NCI-H2196 treated with DMSO at 0.1 percent for 48 hours (cell line): ENCODE data around the gene DLGAP3.

Experiments
- DNase-seq: peaks from one replicate; lab custom pipeline; 2025; ENCODE audit not compliant: unreplicated experiment; lab: John Stamatoyannopoulos, UW

DLGAP3 gene

DNA sequence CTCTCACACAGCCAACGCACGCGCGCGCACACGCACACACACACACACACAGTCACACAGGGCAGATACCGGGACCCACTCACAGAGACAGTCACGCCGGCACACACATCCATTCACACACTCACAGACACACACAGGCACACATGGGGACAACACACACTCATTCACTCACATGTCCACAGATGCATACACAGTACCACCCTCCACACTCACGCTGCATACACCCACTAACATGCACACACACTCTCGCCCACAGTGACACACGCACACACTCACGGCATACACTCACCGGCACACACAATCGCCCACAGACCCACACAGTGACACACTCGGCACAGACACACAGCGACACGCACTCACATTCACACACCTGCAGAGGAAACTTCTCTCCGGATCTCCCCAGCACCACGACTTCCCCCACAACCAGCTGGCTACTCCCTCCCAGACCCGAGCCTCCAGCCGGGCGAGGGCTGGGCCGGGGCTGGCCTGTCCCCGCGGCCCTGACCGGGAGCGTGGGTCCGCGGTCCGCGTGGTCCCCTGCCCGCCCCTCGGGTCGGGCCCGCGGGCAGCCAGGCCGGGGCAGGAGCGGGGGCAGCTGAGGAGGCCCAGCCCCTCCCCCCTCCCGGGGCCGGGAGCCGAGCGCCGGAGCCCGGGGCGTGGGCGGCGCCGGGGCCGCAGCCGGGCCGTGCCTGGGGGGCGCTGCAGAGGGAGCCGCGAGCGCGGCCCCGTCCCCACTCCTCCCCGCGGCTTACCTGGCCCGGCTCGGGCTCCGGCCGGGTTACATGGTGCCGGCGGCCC lies 552 bp downstream of the DLGAP3 start:
- no peak for DNase-seq

DNA sequence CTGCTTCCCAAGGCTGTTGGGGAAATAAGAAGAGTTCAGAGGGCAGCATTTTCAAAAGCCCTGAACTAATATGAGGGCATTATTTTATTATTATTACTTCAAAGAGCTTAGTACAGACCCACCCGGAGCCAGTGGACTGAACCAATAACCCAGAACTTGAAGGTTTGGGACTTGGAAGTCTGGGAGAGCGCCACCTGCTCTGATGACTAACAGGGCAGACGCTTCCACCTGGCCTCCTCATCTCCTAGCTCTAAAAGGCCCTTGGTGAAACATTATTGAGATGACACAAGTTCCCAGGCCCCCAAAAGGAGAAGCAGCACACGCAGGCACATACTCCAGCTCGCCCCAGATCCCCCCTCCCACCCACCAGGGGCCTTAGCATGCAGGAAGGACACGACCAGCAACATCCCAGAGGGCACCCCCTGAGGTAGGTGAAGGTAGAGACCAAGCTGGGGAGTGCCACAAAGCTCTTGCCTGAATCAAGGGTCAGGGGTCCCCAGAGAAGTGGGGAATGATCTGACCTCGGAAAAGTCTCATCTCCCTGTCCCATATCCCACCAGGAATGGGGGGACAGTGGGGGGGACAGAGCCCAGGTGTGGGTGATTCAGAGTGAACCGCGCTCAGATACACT lies 1.3 kb downstream of the DLGAP3 start:
- no peak for DNase-seq

DNA sequence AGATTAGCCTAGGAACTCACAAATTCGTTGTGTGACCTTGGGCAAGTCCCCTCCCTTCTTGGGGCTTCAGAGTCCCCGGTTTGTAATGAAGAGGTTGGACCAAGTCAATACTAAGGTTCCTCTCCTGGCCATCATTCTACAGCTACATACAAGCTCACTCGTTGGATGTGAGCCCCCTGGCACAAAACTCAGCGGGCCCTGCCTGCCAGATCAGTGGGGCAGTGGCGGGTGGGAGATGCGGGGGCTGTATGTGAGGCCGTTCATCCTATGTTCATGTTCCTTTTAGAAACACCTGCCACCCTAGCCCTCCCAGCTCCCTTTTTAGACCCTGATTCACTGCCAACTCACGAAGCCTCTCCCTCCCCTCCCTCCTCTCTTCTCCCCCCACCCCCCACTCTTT lies 2.1 kb downstream of the DLGAP3 start:
- DNase-seq = no peak

DNA sequence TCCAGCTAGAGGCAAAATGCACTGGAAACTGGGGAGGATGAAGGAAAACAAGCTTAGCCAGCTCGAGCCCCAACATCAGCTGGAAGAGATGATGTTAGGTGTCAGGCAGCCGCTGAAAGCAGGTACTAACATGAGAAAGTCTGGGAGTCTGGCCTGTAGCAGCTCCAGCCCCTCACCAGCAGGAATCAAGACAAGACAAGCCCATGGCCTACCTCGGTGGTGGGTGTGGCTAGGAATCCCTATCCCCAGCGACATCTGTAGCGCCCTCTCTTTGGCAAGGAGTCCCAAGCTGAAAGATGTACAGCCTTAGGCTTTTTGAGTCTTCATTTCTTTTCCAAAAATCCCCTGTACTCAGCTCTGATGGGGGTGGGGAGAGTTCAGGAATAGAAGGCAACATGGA lies 2.6 kb downstream of the DLGAP3 start:
- no peak for DNase-seq

DNA sequence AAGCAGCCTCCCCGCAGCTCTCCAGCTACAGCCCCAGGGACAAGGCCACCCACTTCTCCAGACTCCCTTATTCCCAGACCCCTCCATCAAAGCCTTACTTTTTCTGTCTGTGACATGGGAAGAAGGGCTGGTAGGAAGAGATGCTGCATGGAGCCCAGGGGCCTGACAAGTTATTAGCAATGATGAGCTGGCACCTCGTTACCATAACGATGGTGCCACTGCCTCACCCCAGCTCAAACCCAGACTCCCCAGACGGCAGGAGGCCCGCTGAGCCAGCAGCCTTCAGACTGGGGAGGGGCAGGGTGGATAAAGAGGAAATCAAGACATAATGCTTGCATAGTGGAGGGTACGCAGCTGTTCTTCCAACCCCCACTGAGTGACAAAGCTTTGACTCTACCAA lies 3.3 kb downstream of the DLGAP3 start:
- DNase-seq = no peak

DNA sequence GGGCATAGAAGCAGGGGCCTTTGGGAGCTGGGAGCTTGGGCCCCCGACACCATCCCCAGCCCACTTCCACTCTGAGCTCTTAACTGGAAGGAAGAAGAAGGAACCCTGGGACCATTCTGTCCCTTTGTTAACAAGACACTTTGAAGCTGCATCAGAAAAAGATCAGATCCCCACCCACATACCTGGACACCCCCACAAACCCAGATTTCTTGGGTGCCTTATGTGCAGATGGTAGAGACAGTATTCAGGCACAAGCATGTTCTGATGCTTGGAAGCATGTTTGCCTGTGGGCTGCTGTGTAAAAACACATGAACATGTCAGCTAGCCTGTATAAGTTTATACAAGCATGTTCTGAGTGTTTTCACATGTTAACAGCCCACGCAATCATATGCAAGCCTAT lies 3.7 kb downstream of the DLGAP3 start:
- DNase-seq = no peak

DNA sequence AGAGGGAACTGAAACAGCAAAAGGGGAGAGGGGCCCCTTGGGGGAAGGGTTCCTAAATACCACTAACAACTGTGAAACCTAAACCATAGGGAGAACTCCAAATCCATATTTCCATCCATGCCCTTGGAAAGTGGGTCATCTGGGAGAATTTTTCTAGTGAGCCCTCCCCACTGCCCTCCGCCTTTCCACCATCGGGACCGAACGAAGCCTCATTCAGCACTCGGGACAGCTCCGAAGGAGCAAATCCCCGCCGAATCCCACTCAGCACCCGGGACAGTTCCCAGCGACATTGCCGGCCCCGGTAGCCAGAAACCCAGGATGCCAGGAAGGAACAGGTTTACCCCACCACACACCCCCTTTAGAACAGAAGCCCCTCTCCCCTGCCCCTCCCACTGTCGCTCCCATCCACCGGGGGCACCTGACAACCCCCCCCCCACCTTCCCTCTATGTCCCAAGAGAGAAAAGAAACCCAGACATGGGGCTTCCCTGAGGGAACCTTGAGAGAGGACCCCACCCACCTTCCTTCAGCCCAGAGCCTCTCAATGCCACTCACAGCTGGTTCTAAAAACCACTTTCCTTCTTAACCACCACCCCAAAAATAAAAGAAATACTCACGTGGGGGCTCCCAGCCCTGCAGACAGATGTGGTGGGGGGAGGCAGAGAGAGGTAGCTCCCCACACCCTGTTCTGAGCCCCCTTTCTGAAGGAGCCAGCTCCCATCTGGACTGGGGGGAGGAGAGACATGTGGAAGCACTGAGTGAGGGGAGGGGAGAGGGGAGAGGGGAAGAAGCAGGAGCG lies 4.5 kb downstream of the DLGAP3 start:
- DNase-seq = no peak

DNA sequence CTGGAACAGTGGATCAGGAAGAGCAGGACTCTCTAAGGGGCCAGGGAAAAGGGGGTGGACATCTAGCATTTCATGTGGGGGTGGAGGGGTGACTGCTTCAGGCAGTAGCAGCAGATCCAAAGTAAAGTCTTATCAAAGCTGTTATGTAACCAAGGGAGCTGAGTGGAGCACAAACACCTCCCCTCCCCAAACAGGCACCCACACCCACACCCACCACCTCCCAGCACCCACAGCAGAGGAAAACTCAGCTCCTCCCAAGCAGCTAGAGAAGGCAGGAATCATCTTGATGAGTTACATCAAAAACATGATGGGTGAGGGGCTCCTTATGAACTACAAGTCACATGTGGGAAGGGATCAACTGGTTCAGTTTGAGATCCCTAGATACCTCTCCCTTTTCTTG lies 6.0 kb downstream of the DLGAP3 start:
- no peak for DNase-seq

DNA sequence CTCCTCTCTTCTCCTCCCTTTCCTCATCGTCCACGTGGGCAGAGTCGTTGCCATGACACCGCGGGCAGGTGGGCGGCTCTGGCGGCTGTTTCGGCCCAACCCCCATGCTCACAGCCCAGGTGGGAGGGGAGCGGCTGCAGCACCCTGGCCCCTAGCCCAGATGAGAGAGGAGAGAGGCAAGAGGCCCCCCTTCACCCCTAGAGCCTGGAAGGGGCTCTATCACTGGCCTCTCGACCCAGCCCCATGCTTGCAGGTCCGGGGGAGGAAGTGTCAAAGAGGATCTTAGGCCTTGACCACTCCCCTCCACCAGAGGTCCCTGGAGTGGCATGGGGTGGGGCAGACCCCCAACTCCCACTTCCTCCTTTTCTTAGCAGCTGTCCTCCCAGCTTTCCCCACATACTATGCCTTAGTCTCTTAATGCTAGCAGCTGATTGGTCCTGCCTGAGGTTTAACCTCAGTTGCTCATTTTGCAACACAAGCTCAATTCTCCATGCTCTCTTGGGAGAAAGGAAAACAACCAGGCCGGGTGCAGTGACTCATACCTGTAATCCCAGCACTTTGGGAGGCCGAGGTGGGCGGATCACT lies 10.4 kb downstream of the DLGAP3 start:
- no peak for DNase-seq

DNA sequence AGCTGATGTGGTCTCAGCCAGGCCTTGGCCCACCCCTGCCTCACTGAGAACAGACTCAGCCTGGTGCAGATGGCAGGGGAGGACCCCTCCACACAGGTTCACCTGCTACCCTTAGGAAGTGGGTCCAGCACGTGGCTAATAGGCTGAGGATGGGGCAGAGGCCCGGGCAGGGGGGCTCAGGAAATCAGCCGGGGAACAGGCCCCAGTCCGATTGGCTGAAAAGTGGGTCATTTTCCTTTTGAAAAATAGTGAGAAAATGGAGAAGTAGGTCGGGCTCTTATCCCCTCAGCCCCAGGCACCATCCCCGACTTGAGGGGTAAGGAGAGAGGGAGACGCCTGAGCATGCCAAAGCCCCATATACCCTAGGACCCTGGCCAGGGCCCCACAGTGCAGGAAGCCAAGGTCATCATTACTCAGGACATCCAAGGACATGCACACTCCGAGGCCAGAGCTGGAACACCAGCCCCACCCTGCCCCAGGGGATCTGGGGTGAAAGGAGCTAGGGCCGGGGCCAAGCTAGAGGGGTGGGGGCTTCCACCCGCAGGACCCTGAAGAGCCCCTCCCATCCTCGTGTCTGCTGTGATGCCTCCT lies 11.0 kb downstream of the DLGAP3 start:
- no peak for DNase-seq

DNA sequence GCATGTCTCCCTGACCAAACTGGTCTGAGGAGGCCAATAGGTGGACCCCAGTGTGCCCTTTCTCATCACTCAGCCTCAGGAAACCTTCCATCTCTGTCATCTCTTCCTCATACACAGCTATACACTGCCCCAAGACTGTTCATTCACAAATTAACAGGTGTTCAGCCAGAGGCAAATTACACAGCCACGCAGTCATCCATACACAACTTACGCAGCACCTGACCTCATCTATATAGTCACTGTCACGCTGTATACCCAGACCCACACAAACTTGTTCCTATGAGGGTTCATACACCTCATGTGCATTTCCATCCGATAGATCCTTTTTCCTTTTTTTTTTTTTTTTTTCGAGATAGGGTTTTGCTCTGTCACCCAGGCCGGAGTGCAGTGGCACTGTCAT lies 12.4 kb downstream of the DLGAP3 start:
- no peak for DNase-seq

DNA sequence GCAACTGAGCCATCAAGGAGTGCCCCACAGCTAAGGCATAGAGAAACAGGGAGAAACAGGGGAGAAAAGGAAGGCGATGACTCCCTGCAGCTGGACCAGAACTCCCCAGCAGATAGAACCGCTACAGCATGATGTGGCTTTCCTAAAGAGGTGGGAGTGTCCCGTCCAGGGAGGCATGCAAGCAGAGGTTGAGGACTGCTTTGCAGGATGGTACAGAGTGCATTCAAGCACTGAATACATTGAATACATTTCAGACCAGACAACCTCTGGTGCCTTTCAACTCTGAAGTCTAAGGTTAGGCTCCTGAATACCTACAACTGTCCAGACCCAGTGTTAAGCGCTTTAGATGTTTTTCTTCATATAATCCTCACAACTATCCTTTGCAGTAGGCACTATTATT lies 13.3 kb downstream of the DLGAP3 start:
- DNase-seq = no peak

DNA sequence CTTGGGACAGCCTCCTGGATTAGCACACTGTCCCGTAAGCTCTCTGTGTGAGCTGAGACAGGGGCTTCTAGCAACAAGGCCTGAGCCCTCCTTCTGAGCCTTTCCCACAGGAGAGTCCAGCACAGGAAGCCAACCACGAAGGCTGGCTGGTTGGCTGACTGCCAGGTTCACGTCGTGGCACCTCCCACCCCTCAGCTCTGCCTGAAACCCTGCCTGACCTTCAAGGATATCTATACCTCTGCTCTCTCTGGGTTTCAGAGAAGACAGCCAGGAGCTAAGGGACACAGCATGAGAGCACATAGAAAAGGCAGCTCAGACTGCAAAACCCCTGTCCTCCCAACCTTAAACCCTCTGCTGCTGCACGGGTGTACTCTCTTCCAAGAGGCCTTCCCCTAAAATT lies 13.9 kb downstream of the DLGAP3 start:
- DNase-seq = no peak

DNA sequence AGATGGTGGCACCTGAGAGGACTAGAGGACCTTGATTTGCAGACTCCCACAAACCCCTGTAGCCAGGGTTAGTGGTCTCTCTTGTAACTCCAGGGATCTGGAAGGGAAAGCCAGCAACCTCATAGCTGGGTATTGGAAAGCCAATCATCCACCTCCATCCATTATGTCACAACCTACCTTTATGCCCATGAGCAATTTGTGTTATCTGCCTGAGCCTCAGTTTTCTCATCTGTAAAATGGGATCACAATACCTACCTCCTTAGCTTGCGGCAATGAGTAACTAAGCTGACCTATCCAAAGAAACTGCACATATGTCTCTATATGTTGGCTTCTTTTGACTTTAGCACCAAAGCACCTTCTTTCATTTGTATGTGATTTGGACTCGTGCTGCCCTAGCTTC lies 14.5 kb downstream of the DLGAP3 start:
- DNase-seq = no peak

DNA sequence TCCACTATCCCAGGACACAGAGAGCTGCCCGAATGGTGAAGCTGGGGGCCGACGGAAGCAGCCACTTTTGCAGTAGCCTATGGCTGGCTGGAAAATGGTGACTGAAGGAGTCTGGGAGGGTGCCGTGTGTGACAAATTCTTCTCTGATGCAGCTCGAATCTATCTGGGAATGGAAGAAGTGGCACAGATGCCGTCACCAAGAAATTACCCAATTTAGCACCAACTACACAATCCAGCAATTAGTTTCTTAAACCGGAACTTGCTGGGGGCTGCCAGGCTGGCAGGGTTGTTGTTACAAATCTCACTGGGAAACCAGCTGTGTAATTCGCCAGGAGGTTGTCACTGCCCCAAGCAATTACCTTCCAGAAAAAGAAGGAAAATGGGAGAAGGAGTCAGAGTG lies 18.0 kb downstream of the DLGAP3 start:
- DNase-seq = no peak

DNA sequence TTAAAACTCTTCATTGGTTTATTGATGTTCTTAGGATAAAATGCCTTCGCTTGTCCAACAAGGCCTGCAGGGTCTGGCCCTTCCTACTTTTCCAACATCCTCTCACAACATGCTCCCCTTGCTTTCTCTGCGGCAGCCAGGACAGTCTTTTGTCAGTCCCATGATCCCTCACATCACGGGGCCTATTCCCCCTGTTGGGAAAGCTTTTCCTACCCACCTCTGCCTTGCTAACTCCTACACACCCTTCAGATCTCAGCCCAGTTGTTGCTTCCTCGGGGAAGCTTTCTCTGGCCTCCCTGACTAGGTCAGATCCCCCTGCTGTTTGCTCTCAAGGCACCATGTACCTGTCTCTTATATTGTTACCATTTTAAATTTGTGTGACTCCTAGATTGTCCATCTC lies 19.0 kb downstream of the DLGAP3 start:
- DNase-seq = no peak

DNA sequence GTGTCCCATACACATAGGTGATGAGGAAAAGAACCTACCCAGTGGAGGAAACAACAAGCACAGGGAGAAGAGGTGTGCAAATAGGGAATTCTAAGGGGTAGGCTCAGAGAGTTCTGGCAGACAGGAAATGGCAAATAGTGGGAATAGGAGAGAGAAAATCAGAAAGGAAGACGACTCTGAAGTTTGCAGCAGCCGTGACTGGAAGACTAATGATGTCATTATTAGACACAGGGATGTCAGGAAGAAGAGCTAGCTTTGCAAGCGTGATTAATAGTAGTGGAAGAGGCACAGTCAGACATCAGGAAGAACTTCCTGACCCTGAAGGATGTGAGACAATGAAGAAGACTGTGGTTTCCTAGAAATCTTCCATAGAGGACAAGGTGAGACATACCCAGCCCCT lies 21.1 kb downstream of the DLGAP3 start:
- no peak for DNase-seq

DNA sequence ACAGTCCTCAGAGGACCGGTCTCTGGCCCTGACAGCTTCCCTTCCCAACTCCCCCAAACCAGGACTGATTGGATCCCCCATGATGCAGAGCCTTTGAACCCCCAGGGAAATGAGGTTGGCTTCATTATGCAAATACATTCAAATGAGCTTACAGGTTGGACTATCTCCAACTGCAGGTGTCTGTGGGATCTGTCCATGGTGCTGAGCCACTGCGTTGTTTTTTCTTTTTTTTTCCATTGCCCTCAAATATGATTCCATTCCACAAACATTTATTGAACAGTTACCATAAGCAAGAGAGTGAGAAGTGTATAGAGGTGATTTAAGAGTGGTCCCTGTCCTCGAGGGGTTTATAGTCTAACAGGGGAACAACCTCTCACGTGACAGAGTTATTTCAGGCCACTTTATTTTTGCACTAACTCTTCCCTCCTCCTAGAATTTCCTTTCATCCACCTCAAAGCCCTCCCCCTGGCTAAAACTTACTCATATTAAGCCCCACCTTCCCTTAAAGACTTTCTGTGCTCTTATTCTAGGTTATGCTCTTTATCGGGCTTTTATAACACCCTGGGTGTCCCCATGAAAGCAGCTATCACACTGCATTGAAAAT lies 21.9 kb downstream of the DLGAP3 start:
- DNase-seq = no peak

DNA sequence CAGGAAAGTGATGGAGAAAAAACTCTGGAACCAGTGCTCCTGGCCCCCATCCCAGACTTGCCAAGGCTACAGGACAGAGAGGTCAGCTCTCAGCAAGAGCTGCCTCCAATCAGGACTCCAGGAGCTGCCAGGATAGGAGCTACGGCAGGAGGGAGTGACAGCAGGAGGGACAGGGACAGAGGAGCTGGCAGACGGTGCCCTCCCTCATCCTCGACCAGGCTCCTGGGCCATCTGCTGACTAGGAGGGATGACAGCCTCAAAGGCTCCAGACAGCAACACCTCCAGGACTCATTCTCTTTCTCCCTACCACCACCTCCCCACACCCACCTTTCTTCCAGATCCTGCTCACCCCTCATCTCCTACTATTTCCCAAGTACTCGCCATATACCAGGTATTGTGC lies 22.7 kb downstream of the DLGAP3 start:
- no peak for DNase-seq

DNA sequence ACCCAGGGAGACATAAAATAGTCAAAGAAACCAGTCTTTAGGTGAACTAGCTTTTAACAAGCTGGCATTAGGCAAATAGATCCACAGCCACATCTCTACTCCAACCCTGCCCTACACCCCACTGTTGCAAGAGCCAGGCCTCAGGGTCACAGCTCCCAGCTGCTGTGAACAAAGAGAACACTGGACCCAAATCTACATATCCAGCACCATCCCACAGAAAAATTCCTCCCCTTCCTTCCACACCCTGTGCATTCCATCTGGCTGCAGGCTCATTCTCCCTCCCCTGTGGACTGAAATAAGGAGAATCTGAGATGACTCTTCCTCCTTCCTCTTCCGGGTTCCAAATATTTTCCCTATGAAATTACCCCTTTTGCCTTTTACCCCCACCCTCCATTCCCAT lies 23.2 kb downstream of the DLGAP3 start:
- DNase-seq = no peak

DNA sequence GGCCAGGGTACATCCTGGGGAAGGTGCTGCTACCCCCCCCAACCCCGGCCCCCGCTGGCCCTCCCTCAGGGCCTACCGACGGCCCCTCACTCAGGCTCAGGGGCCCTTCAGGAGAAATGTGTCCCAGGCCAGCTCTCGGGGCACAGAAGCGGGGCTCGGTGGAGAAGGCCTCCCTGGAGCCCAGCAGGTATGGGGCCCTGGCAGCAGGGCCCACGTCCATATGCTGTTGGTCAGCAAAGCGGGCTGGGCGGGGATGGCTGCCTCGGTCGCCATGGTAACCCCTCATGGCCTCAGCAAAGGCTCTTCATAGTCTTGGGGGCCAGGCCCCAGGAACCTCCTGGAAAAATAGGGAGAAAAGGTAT lies 24.4 kb downstream of the DLGAP3 start:
- DNase-seq = no peak
